Fibroblast of gingiva (primary cell): Measurements from ENCODE around the gene ELOVL4.

Experiments
- DNase-seq: peaks from one replicate; pipeline ENCODE4 v3.0.0-alpha.2; 2011; ENCODE audit warnings: low read depth

ELOVL4 gene

GRCh38 chr6:79911992-79912391 is 35.4 kb downstream of the ELOVL4 start:
- no peak for DNase-seq

- DNase-seq = no peak
These were observed 37.8 kb downstream of the ELOVL4 start for GRCh38 chr6:79909517-79909916.

GRCh38 chr6:79902046-79902445 is 45.3 kb downstream of the ELOVL4 start:
- DNase-seq = no peak

GRCh38 chr6:79898076-79898475 is 49.3 kb downstream of the ELOVL4 start:
- no peak for DNase-seq

- no peak for DNase-seq
These were observed 51.3 kb downstream of the ELOVL4 start for GRCh38 chr6:79896075-79896449.

- DNase-seq = no peak
These were observed 51.8 kb downstream of the ELOVL4 start for GRCh38 chr6:79895382-79896074.

GRCh38 chr6:79894939-79895338 is 52.4 kb downstream of the ELOVL4 start:
- peak; percentile 80 for DNase-seq

GRCh38 chr6:79888587-79888986 is 58.8 kb downstream of the ELOVL4 start:
- DNase-seq = no peak

GRCh38 chr6:79878142-79878748 is 69.1 kb downstream of the ELOVL4 start:
- DNase-seq = peak; percentile 7

- DNase-seq = no peak
These were observed 72.7 kb downstream of the ELOVL4 start for GRCh38 chr6:79874531-79875134.

- peak; percentile 52 for DNase-seq
These were observed 74.4 kb downstream of the ELOVL4 start for GRCh38 chr6:79872986-79873385.

GRCh38 chr6:79872303-79872702 is 75.0 kb downstream of the ELOVL4 start:
- no peak for DNase-seq

- peak; percentile 61 for DNase-seq
These were observed 77.7 kb downstream of the ELOVL4 start for GRCh38 chr6:79869600-79870084.

- DNase-seq = no peak
These were observed 78.2 kb downstream of the ELOVL4 start for GRCh38 chr6:79869184-79869583.

GRCh38 chr6:79868098-79868722 is 79.1 kb downstream of the ELOVL4 start:
- DNase-seq = peak; percentile 63
